Glomerular visceral epithelial cell (primary cell): ENCODE data around the gene PRCC.
A peak's percentile ranks its signal among the peaks of the same experiment; 100 is the strongest.

Experiments used
- DNase-seq: peaks from one replicate; pipeline ENCODE4 v3.0.0-alpha.2; 2016; ENCODE audit errors: extremely low spot score

The PRCC gene

DNA sequence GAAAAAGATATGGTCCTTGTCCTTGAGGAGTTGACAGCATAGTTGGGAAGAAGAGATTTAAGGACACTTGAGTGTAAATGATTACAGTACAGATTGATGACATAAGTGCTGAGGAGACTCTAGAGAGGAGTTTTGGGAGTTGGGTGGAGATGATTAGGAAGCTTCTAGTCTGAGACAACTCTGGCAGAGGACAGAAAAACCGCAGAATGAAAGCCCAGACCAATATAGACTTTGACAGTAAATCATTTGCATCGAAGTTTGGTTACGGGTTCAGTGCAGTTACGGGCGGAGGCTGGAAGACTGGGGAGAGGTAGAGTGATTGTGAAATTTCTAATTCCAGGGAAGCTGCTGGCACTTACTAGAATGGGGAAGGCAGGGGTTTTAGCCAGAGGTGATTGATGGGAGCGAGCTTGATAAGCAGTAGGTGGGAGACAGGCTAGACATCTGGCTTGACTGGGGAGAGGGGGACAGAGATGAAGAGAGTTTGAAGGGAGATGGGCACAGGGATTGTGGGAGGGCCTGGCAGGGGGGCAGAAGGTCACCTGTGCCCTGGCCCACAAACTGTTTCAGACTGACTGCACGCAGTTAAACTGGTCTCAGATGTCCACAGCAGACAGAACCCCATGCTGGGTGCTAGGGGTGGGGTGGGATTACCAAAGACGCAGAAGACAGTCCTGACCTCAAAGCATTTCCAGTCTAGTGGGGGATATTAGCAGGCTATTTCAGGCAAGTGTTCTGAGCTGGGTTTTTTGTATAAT lies 29.2 kb downstream of the PRCC start:
- DNase-seq = peak; percentile 75

DNA sequence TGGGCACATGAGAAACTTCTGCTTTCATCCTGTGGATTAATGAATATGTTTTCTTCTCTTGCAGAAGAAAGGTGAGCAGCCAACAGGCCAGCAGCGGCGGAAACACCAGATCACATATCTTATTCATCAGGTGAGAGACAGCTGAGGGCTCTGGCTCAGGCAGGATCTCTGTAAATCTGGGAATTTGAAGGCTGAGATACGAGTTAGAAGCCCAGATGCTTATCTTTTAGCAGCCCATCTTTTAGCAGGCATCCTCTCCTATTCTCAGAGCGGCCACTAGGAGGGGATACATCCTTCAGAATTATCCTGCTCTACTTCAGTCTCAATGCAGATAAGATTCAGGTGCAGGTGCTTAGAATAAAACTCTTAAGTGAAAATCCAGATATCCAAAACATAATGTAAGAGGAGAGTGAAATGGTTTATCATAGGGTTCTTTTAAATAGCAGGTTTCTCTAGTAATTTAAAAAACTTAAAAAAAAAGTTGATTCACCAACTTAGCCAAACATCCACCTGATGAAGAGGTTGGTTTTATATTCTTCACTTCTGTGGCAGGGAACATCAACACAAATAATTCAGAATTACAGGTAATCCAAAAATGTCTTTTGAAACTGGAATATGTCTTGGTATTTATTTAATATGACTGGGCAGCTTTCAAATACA lies 30.0 kb downstream of the PRCC start:
- DNase-seq = peak; percentile 65

DNA sequence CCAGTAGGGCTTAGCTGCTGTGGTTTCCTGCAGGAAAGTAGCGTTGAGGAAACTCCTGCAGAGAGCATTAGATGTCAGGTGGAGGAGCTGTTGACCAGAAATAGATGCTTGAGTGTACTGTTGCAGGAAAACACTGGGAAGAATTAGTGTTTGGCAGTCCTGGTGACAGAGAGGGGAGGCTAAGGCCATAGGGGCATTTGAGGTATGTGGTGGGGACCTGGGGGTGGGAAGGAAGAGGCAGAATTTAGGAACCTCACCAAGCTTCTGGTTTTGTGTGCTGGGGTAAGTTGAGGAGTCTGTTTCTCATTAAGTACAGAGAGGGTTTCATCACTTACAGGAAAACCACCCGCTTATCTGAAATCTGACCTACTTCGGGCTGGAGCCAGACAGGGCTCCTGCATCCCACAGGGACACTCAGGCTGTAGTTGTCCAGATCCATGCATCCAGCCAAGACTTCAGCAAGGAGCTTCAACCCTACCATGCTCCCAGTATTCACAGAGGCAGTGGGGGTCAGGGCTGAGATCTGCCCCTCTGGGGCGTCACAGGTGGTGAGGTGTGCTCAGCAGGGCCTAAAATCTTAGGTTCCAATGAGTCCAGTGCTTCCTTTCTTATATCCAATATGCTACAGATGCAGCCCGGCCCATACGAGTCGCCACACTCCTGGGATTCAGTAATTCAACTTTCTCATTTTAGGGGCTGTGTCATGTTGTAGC lies 34.2 kb downstream of the PRCC start:
- no peak for DNase-seq

DNA sequence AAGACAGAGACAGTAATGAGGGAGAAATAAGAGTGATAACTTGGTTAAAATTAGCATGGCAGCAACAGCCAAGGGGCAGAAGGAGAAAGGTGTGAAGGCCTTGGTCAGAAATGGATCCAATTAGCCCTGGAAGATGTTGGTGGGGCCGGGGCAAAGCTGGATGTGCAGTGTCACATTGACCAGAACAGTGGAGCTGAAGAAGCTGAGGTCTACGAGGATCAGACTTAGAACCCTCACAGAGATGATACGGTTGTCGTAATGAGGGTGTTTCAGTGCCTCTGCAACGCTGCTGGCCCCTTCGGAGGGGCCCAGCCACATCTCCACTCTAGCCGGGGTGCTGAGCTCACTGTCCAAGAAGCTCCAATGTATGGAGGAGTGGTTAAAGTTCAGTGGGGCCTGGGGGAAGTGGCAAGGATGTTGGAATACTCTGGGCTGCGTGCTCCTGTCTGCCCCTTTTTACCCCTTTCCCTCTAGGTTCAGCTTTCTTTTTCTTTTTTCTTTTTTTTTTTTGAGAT lies 35.1 kb downstream of the PRCC start:
- DNase-seq = no peak

DNA sequence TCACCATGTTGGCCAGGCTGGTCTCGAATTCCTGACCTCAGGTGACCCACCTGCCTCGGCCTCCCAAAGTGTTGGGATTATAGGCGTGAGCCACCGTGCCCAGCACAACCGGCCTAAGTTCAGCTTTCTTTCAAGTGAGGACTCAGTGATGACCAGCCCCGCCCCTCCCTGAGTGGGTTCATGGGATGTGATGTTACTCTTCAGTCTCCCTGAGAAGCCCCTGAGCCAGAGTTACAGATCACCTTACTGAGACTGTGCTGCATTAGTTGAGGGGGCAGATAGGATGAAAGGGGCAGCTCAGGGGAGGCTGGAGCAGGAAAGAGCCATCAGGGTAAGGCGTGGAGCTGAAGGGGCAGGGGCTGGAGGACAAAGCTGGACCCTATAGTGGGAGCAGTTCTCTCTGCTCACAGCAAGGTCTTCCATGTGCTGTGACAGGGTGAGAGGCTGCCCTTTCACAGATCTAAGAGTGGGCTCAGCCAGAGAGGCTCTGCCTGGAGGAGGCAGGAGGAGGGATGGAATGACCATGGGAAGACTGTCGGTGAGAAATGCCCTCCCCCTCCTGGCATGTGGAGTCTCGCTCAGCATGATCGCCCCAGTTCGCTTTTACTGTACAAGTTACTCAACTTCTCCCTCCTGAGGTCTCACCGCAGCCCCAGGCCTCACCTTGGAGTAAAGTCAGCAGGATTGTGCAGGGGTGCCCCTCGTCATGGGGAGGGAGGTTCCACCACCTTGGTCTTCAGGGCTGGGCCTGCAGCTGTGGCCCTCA lies 35.9 kb downstream of the PRCC start:
- DNase-seq = no peak

DNA sequence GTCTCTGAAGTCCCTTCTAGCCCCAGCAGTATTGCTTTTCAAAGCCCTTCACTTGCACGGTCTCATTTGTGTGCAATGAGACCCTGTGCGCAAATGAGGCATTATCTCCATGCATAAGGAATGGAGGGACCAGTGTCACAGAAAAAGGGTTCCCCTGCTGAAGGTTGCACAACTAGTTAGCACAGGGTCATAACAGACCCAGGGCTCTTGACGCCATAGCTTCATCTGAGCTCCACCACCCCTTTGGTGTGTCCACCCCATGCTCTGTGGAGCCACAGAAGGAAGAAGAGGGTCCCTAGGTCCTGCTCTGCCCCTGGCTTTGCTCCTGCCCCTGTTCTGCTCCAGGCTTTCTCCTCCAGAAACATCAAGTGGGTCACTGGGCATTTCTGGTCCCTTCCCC lies 36.7 kb downstream of the PRCC start:
- DNase-seq = no peak

DNA sequence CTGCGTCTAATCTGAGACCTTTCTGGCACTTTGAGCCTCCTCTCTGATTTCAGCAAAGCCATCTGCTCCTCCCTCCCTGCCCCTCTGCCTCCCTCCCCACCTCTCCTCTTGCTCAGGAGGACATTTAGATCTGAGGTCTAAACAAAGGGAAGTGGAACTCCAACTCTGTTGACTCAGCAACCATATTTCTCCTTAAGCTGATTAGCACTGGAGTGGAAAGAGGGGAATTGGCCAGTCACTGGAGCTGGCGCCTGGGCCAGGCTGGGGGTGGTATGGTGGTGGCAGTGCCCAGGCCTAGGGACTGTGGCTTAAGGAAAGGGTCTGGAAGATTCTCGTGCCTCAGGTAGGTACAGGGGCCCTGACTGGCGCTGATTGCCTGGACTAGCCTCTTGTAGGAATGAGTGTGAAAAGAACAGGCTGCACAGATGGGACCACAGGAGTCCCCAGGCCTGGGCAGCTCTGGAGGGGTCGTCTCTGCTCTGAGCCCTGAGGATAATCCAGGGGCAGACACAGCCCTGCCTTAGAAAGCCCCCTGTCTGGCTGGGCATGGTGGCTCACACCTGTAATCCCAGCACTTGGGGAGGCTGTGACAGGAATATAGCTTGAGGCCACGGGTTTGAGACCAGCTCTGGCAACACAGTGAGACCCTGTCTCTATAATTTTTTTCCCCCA lies 37.4 kb downstream of the PRCC start:
- peak; percentile 72 for DNase-seq

DNA sequence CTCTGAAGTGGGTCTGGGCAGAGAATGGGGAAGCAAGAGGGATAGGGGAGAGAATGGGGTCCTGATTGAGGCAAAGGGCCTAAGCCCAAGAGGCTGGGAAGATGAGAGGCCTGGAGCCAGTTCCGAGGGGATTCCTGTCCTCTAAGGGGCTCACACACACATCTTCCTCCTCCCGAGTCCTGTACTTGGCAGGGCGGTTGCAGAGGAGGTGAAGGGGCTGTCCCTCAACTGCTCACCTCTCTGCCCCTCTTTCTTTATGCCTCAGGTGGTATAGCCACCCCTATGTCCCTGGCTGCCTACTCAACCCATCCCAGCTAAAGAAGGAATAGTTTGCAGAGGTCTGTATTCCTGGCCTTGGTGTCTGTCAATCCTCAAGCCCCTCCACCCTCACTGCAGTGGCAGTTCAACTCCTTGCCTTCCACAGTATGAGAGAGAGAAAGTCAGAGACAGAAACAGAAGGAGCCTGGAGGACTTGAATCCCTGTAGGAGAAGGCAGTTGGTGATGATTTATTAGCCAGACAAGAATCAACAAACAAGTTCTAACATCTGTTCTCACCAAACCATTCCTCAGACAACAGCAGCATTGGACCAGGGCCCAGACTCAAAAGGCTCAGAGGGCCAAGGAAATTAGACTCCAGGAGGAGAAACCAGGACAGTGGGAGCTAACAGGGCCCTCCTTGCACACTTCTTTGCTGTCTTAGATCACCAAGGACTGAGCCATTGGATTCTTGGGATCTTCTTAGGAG lies 38.6 kb downstream of the PRCC start:
- DNase-seq = no peak

DNA sequence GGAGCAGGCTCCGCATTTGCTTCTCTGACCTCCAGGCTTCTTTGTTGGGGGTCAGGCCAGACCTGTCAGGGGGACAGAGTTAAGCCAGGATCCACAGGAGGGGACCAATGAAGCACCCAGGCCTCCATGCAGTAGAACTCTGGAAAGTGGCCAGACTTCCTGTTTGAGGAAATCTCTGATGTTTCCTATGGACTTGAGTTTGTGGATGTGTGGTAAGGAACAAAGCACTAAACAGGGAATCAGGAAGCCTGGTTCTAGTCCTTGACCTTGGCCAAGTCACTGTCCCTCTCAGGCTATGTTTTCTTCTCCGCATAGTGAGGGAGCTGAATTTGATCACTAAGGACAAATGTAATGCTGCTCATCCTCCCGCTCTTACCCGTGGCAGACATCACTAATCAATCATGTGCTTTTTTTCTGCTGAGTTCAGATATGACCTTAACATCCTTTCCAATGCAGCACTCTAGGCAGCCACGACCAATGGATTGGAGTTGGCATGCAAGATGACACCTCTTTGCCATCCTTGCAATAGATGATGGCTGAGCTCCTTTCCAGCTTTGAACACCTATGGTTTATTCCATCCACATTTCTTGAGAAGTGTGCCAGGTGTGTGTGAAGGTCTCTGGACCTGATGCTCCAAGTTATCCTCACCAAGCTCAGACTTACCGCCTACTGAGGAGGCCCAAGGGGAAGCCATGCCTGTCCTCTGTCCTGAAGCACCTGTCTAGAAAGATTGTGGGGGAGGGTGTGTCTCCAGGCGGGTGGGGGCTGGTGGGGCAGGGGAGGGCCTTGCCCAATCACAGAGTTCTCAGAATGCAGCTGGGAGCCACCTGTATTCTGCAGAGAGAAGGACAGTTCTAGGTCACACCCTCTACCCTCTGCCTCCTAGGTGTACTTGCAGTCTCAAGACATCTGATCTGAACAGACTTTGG lies 39.4 kb downstream of the PRCC start:
- DNase-seq = no peak

DNA sequence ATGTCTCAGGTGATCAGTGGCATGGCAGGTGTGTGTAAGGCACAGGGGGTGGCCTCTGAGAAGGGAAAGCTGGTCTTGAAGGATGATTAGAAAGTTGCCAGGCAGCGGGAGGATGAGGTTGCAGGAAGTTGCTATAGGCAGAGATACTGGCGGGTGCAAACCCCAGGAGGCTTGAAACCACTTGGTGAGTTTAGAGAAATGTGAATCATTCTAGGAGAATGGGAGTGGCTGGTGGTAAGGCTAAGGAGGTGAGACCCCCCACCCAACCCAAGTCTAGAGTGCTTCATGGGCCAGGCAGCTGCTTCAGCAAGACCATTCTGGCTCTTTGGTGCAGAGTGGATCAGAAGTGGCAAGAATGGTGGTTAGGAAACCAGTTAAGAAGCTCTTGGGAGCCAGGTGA lies 40.3 kb downstream of the PRCC start:
- DNase-seq = no peak

DNA sequence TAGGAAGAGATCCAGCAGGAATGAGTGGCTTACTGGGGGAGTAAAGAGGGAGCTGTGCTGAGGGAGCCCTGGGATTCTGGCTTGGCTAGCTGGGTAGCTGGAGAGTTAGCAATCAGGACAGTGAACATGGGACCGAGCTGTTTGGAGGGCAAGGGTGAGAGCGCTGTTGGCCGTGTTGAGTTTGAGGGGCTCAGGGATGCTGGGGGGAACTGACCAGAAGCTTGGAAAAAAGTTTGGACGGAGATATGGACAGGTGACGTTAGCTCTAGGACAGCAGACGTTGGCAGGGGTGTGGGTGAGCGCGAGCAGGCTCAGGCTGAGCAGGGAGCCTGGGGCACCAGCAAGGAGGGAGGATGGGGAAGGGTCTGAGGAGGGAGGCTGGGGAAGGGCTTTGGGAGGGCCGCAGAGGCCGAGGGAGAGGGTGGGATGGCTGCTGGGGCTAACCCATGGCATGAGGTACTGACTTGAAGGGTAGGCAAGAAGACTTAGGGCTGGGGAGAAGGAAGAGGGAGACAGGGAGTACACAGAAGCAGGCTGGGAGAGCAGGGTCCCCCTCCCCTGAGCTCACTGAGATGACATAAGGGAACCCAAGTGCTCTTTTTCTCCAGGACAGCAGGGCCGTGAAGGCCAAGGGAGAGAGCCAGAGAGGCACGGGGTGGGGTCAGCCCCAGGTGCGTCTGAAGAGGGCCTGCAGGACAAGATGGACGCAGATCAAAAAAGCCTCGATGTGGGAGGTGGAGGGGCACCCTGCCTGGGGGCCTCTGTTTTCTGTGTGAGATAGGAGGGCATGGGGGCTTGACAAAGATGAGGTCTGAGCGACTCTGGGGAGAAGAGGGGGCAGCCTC lies 41.1 kb downstream of the PRCC start:
- no peak for DNase-seq

DNA sequence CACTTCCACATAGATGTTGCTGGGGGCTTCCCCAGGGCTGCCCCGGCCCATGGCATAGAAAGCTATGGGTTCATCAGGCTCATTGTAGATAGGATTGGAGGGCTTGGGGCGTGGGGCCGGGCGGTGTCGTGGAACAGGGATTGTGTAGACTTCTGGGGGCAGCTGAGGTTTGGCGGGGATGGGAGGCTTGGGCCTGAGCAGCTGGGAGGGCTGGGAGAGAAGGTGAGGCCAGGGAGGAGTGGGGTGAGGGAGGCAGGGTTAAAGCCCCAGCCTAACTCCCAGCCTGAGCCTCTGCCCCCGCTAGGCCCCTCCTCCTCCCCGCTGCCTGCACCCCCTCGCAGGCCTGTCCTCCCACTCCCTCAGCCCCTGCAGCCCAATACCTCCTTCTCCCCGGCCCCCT lies 41.9 kb downstream of the PRCC start:
- no peak for DNase-seq

DNA sequence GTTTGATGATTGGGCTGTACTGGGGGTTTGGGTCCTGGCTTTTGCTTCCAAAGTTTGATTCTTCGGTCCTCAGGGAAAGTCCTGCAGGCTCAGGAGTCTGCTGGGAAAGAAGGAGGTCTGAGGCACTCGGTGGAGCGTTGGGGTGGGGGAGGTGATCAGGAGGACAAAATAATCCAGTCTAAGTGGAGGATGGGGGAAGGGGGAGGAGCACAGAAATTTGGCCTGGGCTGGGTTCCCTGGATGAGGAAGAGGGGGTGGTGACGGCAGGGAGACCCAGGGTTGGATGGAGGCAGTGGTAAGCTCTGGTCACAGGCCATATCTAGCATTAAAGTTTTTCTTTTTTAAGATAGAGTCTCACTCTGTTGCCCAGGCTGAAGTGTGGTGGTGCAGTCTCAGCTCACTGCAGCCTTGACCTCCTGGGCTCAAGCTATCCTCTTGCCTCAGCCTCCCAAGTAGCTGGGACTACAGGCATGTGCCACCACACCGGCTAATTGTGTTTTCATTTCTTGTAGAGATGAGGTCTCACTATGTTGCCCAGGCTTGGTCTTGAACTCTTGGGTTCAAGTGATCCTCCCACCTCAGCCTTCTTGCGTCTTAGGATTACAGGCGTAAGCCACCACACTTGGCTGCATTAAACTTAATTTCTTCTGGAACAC lies 42.5 kb downstream of the PRCC start:
- DNase-seq = no peak

DNA sequence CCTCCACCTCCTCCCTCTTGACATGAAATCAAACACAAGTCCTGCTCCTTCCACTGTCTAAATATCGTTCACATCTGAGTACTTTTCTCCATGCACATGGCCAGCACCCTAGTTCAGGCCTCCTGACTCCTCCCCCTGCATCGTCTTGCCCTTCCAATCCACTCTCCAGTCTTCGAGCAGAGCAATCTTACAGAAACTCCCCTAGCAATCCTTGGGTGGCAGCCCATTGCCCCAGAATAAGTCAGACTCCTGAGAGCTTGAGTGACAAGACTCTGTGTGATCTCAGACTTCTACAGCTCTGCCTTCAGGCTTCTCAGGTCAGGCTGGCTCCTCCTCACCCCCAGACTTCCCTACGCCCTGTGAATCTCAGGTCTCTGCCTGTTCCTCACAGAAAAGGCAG lies 43.8 kb downstream of the PRCC start:
- no peak for DNase-seq

DNA sequence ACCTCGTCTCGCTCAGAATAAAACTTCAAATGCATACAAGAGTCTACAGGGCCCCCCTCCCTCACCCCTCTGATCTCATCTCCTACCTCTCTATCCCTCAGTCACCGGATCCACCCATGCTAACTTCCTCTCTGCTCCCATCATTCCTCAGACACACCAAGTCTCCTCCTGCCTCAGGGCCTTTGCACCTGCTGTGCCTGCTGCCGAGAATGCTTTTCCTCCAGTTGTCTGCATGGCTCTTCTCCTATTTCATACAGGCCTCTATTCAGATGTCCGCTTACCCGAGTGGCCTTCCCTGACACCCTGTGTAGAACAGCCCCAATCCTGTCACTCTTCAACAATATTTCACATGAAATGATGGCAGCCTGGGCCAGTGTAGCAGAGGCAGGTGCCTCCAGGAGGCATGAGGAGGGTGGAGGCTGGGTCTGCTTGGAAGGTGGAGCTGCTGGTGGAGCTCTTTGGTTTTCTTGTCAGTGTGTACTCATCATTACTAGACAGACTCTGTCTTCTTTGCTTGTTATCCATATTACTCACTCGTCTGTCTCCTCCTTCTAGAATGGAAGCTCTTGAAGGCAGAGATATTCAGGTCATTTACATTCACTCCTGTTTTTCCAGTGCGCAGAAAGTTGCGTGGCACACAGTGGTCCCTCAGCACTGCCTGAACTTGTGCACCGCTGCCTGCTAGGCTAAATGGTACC lies 45.1 kb downstream of the PRCC start:
- DNase-seq = no peak

DNA sequence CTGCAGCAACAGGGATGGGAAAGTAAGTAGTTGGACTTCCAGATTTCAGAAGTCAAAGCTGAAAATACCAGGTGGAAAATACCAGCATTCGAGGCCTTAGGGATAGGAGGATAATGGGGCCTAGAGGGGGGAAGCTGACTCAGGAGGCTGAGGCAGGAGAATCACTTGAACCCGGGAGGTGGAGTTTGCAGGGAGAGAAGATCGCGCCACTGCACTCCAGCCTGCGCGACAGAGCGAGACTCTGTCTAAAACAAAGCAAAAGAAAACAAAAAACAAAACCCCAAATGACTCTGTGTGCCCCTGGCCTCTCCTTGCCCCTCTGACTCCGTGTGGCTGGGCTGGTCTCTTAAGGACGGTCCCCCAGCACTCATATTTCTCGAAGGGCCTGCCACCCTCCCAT lies 46.0 kb downstream of the PRCC start:
- DNase-seq = no peak

DNA sequence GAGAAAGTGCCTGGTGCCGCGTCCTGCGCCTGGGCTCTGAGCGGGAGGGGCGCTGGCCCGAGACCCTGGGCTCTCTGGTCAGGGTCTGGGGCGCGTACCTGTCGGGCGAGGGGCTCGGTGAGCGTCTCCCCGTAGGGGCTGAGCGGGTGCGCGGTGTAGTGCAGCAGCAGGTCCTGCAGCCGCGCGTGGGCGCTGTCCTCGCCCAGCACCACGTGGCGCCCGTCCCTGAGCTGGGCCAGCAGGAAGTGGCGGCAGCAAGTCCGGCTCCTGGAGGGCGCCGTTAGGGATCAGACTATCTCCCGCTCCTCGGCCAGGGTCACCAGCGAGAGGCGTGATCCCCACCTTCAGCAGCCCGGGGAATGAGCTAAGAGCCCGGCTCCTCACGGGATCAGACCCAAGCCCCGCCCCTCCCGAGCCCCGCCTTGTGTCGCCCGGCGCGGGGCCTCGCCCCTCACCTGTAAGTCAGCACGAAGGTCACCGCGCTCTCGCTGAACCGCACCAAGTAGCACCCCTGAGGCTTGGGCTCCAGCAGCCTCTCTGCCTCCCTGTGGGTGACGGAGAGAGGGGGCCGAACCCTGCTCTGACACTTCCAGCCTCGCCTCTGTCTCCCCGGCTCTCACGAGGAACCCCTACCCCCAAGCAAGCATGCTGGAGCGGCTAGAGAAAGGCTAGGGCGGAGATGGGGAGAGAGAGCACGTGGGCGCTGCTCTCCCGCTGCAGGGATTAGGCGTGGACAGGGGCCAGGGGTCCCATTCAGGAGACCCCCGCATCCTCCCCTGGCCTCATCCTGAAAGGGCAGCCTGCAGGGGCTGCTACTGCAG lies 46.6 kb downstream of the PRCC start:
- DNase-seq = no peak
